H1 (cell line): Measurements from ENCODE around the gene DCK. TPM values are rescaled to one million over a fixed set of nuclear protein-coding genes. Genes with fewer than 3 reads are reported as not detected.

Source experiments
- CHD7 ChIP-seq: fragments of 300-600 bp; sonication (generic); IDR thresholded peaks from 2 replicates; pipeline ENCODE4 v1.7.1; 2012; ENCODE audit warnings: low read length, moderate library complexity, mild to moderate bottlenecking, inconsistent platforms; ENCODE audit not compliant: insufficient replicate concordance
- CTCF ChIP-seq, 3 experiments: IDR thresholded peaks; 1 replicate in 2 of 3; 2 replicates in 1 of 3; pipeline versions ENCODE4 v1.5.1 to v1.6.1; 2011; ENCODE audit warnings: low read length in 3 of 3, mild to moderate bottlenecking in 3 of 3, inconsistent platforms in 2 of 3, low read depth in 1 of 3, moderate library complexity in 1 of 3; ENCODE audit not compliant: insufficient read depth in 1 of 3; ENCODE audit errors: control extremely low read depth in 1 of 3
- E2F6 ChIP-seq: IDR thresholded peaks from 2 replicates; pipeline ENCODE4 v1.6.1; 2012; ENCODE audit warnings: inconsistent platforms
- EZH2 ChIP-seq: fragments of 200-600 bp; sonication (generic); IDR thresholded peaks from 2 replicates; pipeline ENCODE4 v1.7.1; 2012; ENCODE audit warnings: low read depth, mild to moderate bottlenecking, moderate library complexity, low read length, inconsistent platforms; ENCODE audit not compliant: severe bottlenecking
- KDM1A ChIP-seq: fragments of 200-600, 300-600 bp; sonication (generic); IDR thresholded peaks from 2 replicates; pipeline ENCODE4 v1.7.1; 2016; ENCODE audit warnings: mild to moderate bottlenecking, low read length, borderline replicate concordance
- NANOG ChIP-seq: IDR thresholded peaks from 2 replicates; pipeline ENCODE4 v1.6.1; 2011; ENCODE audit warnings: low read length, low read depth, mild to moderate bottlenecking, inconsistent platforms; ENCODE audit not compliant: insufficient read depth, poor library complexity, severe bottlenecking
- SIN3A ChIP-seq, 2 experiments: IDR thresholded peaks in 1 of 2; conservative IDR thresholded peaks in 1 of 2; 2 replicates each; pipeline ENCODE4 v1.6.1; 2011 to 2012; ENCODE audit warnings: low read length in 2 of 2, improper control_type of control experiment in 1 of 2, low read depth in 1 of 2, mild to moderate bottlenecking in 1 of 2
- polyA plus RNA-seq, 7 experiments: library from polyadenylated mRNA; depleted of rRNA in 3 of 7; stranded (reverse) in 5 of 7; unstranded in 2 of 7; fragments of >200 nt in 5 of 7; fragments of 200-250 nt in 2 of 7; gene quantifications; 1 replicate in 5 of 7; 2 replicates in 1 of 7; 4 replicates in 1 of 7; pipeline versions ENCODE4 v1.2.1 to v1.2.3, GENCODE V29; 2011 to 2013; ENCODE audit warnings: missing spikeins in 2 of 7, mixed read lengths in 2 of 7
- total RNA-seq: library from RNA; stranded (reverse); fragmentation: NEBNext Ultra II Directional; extraction: Animal tissue kit (Norgen Biotek cat#: 25700); gene quantifications from 2 replicates; pipeline ENCODE4 v1.2.1, GENCODE V29; 2021

The DCK gene
- total and polyA plus RNA-seq, 2 of the 8 experiments (the other 6 are each of a cell fraction or from before 2014, with no cell fraction given), result 4.8 to 18.1 TPM

GRCh38 chr4:71049395-71049794, 55.9 kb downstream of the DCK start (continued):
- TF ChIP-seq CHD7 (no peak), NANOG (no peak), CTCF (IDR thresholded peaks at IDR 0.05; ENCODE audit: control extremely low read depth in 1 of 3, insufficient read depth in 1 of 3, low read depth in 1 of 3, low read length in 3 of 3) (no peak), E2F6 (no peak), KDM1A (no peak), SIN3A (conservative IDR thresholded peaks at IDR 0.05 in 1 of 2, IDR thresholded peaks at IDR 0.05 in 1 of 2; ENCODE audit: low read depth in 1 of 2, low read length in 2 of 2) (no peak), EZH2 (no peak)
